GM23338 (cell line): ENCODE data around the gene FAM171A1. TPM values are rescaled to one million over a fixed set of nuclear protein-coding genes. Genes with fewer than 3 reads are reported as not detected.

Experiments used
- CREB1 ChIP-seq: fragments of 250-450 bp; sonication (Bioruptor Pico); IDR thresholded peaks from 2 replicates; pipeline ENCODE4 v1.5.0; 2020; ENCODE audit warnings: low read depth, mild to moderate bottlenecking, moderate library complexity
- ETS1 ChIP-seq: IDR thresholded peaks from 2 replicates; pipeline ENCODE4 v1.6.1; 2016; ENCODE audit warnings: antibody characterized with exemption
- EZH2 ChIP-seq: fragments of 200-600 bp; sonication (generic); IDR thresholded peaks from one replicate; pipeline ENCODE4 v1.8.0; 2017; ENCODE audit warnings: antibody characterized with exemption, mild to moderate bottlenecking, low read depth; ENCODE audit not compliant: unreplicated experiment
- JUNB ChIP-seq: IDR thresholded peaks from one replicate; pipeline ENCODE4 v1.6.1; 2016; ENCODE audit warnings: antibody characterized with exemption; ENCODE audit not compliant: unreplicated experiment
- REST ChIP-seq: IDR thresholded peaks from one replicate; pipeline ENCODE4 v1.6.1; 2018; ENCODE audit warnings: antibody characterized with exemption; ENCODE audit not compliant: unreplicated experiment
- ZNF114 ChIP-seq: fragments of 250-450 bp; sonication (Bioruptor Pico); IDR thresholded peaks from 2 replicates; pipeline ENCODE4 v1.5.0; 2020; ENCODE audit warnings: mild to moderate bottlenecking, moderate library complexity
- ZNF331 ChIP-seq: fragments of 250-450 bp; sonication (Bioruptor Pico); IDR thresholded peaks from 2 replicates; pipeline ENCODE4 v1.5.0; 2020; ENCODE audit warnings: low read depth, mild to moderate bottlenecking, moderate library complexity
- ZNF462 ChIP-seq: fragments of 250-450 bp; sonication (Bioruptor Pico); IDR thresholded peaks from 2 replicates; pipeline ENCODE4 v1.5.0; 2020; ENCODE audit warnings: mild to moderate bottlenecking, moderate library complexity
- polyA plus RNA-seq: library from polyadenylated mRNA; unstranded; fragments of >200 nt; fragmentation: Nextera tagmentation; extraction: Ambion mirVana; gene quantifications from 2 replicates; pipeline ENCODE4 v1.2.1, GENCODE V29; 2016
- total RNA-seq: library from RNA; depleted of rRNA; stranded (reverse); fragments of >200 nt; shearing (Covaris generic); gene quantifications from 2 replicates; pipeline ENCODE4 v1.2.3, GENCODE V29; 2014

FAM171A1 gene
- total and polyA plus RNA-seq, 2 experiments from 2014 or later = 11.3 to 32.2 TPM

- TF ChIP-seq ZNF462 (CRISPR knock-in tag) = no peak
- no peak for TF ChIP-seq JUNB
- no peak for TF ChIP-seq REST
- TF ChIP-seq ZNF114 (CRISPR knock-in tag) = no peak
- no peak for TF ChIP-seq ZNF331 (CRISPR knock-in tag)
- TF ChIP-seq ETS1 = no peak
- TF ChIP-seq CREB1 (CRISPR knock-in tag) = no peak
- TF ChIP-seq EZH2 = no peak
Measured at GRCh38 chr10:15385552-15386455, 14.7 kb upstream of the FAM171A1 start (continued).
